Stimulated activated CD8-positive, alpha-beta memory T cell treated with anti-CD3 and anti-CD28 coated beads, Interleukin-4, amount 100 ng/mL, for 48 hours (primary cell): ENCODE measurements around the gene ACBD6.

Experiments
- DNase-seq: peaks from one replicate; pipeline ENCODE4 v3.0.0-alpha.2; 2020

Gene ACBD6

GRCh38 chr1:180524915-180525714 is 22.7 kb upstream of the ACBD6 start:
- no peak for DNase-seq

GRCh38 chr1:180524160-180524914 is 22.0 kb upstream of the ACBD6 start:
- no peak for DNase-seq

- no peak for DNase-seq
Observed at GRCh38 chr1:180522213-180522515, 19.8 kb upstream of the ACBD6 start.

GRCh38 chr1:180521474-180522212 is 19.3 kb upstream of the ACBD6 start:
- no peak for DNase-seq

GRCh38 chr1:180519846-180520245 is 17.5 kb upstream of the ACBD6 start:
- DNase-seq: no peak

GRCh38 chr1:180515857-180516388 is 13.5 kb upstream of the ACBD6 start:
- DNase-seq: peak; percentile 62

- DNase-seq: no peak
Observed at GRCh38 chr1:180515364-180515763, 13.0 kb upstream of the ACBD6 start.

GRCh38 chr1:180513531-180513930 is 11.2 kb upstream of the ACBD6 start:
- no peak for DNase-seq

GRCh38 chr1:180510882-180511281 is 8.5 kb upstream of the ACBD6 start:
- no peak for DNase-seq

- no peak for DNase-seq
Observed at GRCh38 chr1:180508725-180509097, 6.3 kb upstream of the ACBD6 start.

- DNase-seq: no peak
Observed at GRCh38 chr1:180507795-180508724, 5.7 kb upstream of the ACBD6 start.

GRCh38 chr1:180505732-180506335 is 3.5 kb upstream of the ACBD6 start:
- DNase-seq: no peak

GRCh38 chr1:180504186-180504585 is 1.8 kb upstream of the ACBD6 start:
- DNase-seq: no peak

GRCh38 chr1:180503280-180503862 is 994 bp upstream of the ACBD6 start:
- no peak for DNase-seq

- no peak for DNase-seq
Observed at GRCh38 chr1:180501865-180502360, 464 bp downstream of the ACBD6 start.

- no peak for DNase-seq
Observed at GRCh38 chr1:180500689-180501088, 1.7 kb downstream of the ACBD6 start.

GRCh38 chr1:180498594-180498993 is 3.8 kb downstream of the ACBD6 start:
- no peak for DNase-seq

- no peak for DNase-seq
Observed at GRCh38 chr1:180497826-180498225, 4.6 kb downstream of the ACBD6 start.

GRCh38 chr1:180494370-180494769 is 8.0 kb downstream of the ACBD6 start:
- DNase-seq: no peak

- no peak for DNase-seq
Observed at GRCh38 chr1:180489976-180490375, 12.4 kb downstream of the ACBD6 start.

- DNase-seq: no peak
Observed at GRCh38 chr1:180489313-180489712, 13.1 kb downstream of the ACBD6 start.
